HEK293 (cell line): ENCODE measurements around the gene LAMP5.

Source experiments
- CTCF ChIA-PET: fragments of 350-600 bp; formaldehyde crosslinking; extraction: SDS; loops from one replicate; lab custom pipeline; 2021; ENCODE audit warnings: antibody characterized with exemption; lab: Yijun Ruan, JAX
- POLR2A ChIA-PET: fragments of 300-600 bp; formaldehyde crosslinking; extraction: SDS; loops from one replicate; lab custom pipeline; 2020; ENCODE audit warnings: antibody characterized with exemption, inconsistent platforms; lab: Yijun Ruan, JAX
- H3K27ac ChIP-seq: fragments of 200-500 bp; sonication (Bioruptor generic); 2 replicates; pipeline ENCODE4 v1.5.1; 2014; ENCODE audit warnings: low read depth, low read length, control low read depth, inconsistent platforms; ENCODE audit errors: extremely low read depth
- H3K36me3 ChIP-seq, 2 experiments: fragments of 200-500 bp in 1 of 2; sonication (Bioruptor generic) in 1 of 2; 1 replicate in 1 of 2; 2 replicates in 1 of 2; pipeline ENCODE4 v1.5.1; 2014 to 2017; ENCODE audit warnings: inconsistent platforms in 2 of 2, low read length in 2 of 2; ENCODE audit not compliant: control insufficient read depth in 2 of 2, insufficient read depth in 1 of 2
- H3K4me1 ChIP-seq: fragments of 200-500 bp; sonication (Bioruptor generic); 2 replicates; pipeline ENCODE4 v1.5.1; 2014; ENCODE audit warnings: mild to moderate bottlenecking, low read length, inconsistent platforms; ENCODE audit not compliant: control insufficient read depth, insufficient read depth
- H3K4me3 ChIP-seq: 2 replicates; pipeline ENCODE4 v1.5.1; 2011; ENCODE audit warnings: low read depth, mild to moderate bottlenecking, control low read depth, low read length, moderate library complexity
- H3K9me3 ChIP-seq: fragments of 200-500 bp; sonication (Bioruptor generic); 2 replicates; pipeline ENCODE4 v1.5.1; 2014; ENCODE audit warnings: low read depth, low read length, inconsistent platforms; ENCODE audit not compliant: control insufficient read depth, insufficient read depth
- HOXD13 ChIP-seq: sonication (generic); formaldehyde crosslinking; IDR thresholded peaks from 2 replicates; pipeline ENCODE4 v1.8.0; 2022; ENCODE audit warnings: missing genetic modification reagents, borderline replicate concordance
- KLF1 ChIP-seq: fragments of 450-650 bp; formaldehyde crosslinking; IDR thresholded peaks from 2 replicates; pipeline ENCODE4 v1.5.1; 2016; ENCODE audit warnings: missing biosample characterization, missing genetic modification characterization
- MZF1 ChIP-seq: fragments of 450-650 bp; formaldehyde crosslinking; IDR thresholded peaks from 2 replicates; pipeline ENCODE4 v1.5.1; 2017; ENCODE audit warnings: missing biosample characterization, missing genetic modification characterization, borderline replicate concordance
- PBX3 ChIP-seq: sonication (generic); formaldehyde crosslinking; IDR thresholded peaks from 2 replicates; pipeline ENCODE4 v1.8.1; 2022; ENCODE audit warnings: mild to moderate bottlenecking, moderate library complexity, missing genetic modification reagents
- SCRT2 ChIP-seq: fragments of 450-650 bp; formaldehyde crosslinking; IDR thresholded peaks from 2 replicates; pipeline ENCODE4 v1.5.1; 2016; ENCODE audit warnings: missing biosample characterization, missing genetic modification characterization
- ZBTB10 ChIP-seq: fragments of 450-650 bp; formaldehyde crosslinking; IDR thresholded peaks from 2 replicates; pipeline ENCODE4 v1.5.1; 2016; ENCODE audit warnings: missing biosample characterization, missing genetic modification characterization
- ZBTB48 ChIP-seq: fragments of 450-650 bp; formaldehyde crosslinking; IDR thresholded peaks from 2 replicates; pipeline ENCODE4 v1.5.1; 2016; ENCODE audit warnings: missing biosample characterization, missing genetic modification characterization
- ZFHX2 ChIP-seq: fragments of 450-650 bp; formaldehyde crosslinking; conservative IDR thresholded peaks from 2 replicates; pipeline ENCODE4 v1.5.1; 2016; ENCODE audit warnings: missing biosample characterization, missing genetic modification characterization
- ZNF10 ChIP-seq: fragments of 450-650 bp; formaldehyde crosslinking; IDR thresholded peaks from 2 replicates; pipeline ENCODE4 v1.5.1; 2017; ENCODE audit warnings: missing biosample characterization, missing genetic modification characterization
- ZNF133 ChIP-seq: fragments of 450-650 bp; formaldehyde crosslinking; IDR thresholded peaks from 2 replicates; pipeline ENCODE4 v1.5.1; 2016; ENCODE audit warnings: missing biosample characterization, missing genetic modification characterization
- ZNF157 ChIP-seq: fragments of 450-650 bp; formaldehyde crosslinking; IDR thresholded peaks from 2 replicates; pipeline ENCODE4 v1.5.1; 2016; ENCODE audit warnings: missing biosample characterization, missing genetic modification characterization
- ZNF175 ChIP-seq: fragments of 450-650 bp; formaldehyde crosslinking; IDR thresholded peaks from 2 replicates; pipeline ENCODE4 v1.5.1; 2016; ENCODE audit warnings: missing biosample characterization, missing genetic modification characterization
- ZNF350 ChIP-seq: fragments of 450-650 bp; formaldehyde crosslinking; IDR thresholded peaks from 2 replicates; pipeline ENCODE4 v1.5.0; 2017; ENCODE audit warnings: missing biosample characterization, mild to moderate bottlenecking, missing genetic modification characterization
- ZNF48 ChIP-seq: fragments of 450-650 bp; formaldehyde crosslinking; IDR thresholded peaks from 2 replicates; pipeline ENCODE4 v1.5.1; 2016; ENCODE audit warnings: missing biosample characterization, missing genetic modification characterization
- ZNF555 ChIP-seq: fragments of 450-650 bp; formaldehyde crosslinking; conservative IDR thresholded peaks from 2 replicates; pipeline ENCODE4 v1.5.1; 2017; ENCODE audit warnings: missing biosample characterization, mild to moderate bottlenecking, missing genetic modification characterization, inconsistent platforms
- ZNF580 ChIP-seq: fragments of 450-650 bp; formaldehyde crosslinking; IDR thresholded peaks from 2 replicates; pipeline ENCODE4 v1.5.1; 2016; ENCODE audit warnings: missing biosample characterization, missing genetic modification characterization
- ZNF610 ChIP-seq: fragments of 450-650 bp; formaldehyde crosslinking; IDR thresholded peaks from 2 replicates; pipeline ENCODE4 v1.5.1; 2016; ENCODE audit warnings: missing biosample characterization, missing genetic modification characterization, borderline replicate concordance
- ZNF76 ChIP-seq: fragments of 450-650 bp; formaldehyde crosslinking; IDR thresholded peaks from 2 replicates; pipeline ENCODE4; 2016; ENCODE audit warnings: low read depth, missing biosample characterization, missing genetic modification characterization, borderline replicate concordance
- ZNF785 ChIP-seq: fragments of 450-650 bp; formaldehyde crosslinking; IDR thresholded peaks from 2 replicates; pipeline ENCODE4 v1.5.1; 2016; ENCODE audit warnings: missing biosample characterization, missing genetic modification characterization
- TF ChIP-seq, protein P1 (sequence below): fragments of 450-650 bp; formaldehyde crosslinking; IDR thresholded peaks from 2 replicates; pipeline ENCODE4 v1.5.1; 2016; ENCODE audit warnings: missing biosample characterization, missing genetic modification characterization, low read depth

LAMP5 gene

DNA sequence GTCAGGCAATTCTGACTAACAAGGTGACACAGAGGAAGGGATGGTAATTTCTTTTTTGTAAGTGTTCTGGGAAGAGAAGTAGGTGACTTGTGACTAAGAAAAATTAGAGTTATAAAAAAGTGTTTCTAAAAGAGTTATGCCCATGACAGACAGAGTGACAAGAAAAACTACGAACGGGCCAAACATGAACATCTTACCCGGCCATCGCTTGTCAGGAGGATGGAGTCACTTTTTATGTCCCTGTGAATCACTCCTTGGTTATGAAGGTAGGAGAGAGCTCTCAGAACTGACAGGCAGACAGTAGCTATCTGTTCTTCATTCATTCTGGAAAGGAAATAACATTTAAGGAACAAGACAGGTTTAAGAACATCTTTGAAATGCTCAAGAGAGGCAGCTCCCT is 43.0 kb downstream of the LAMP5 start (continued):
- no peak for TF ChIP-seq ZNF785

GRCh38 chr20:9565910-9566550 is 51.6 kb downstream of the LAMP5 start:
- no peaks in the 10 kb centered on the region for H3K36me3 ChIP-seq
- H3K27ac ChIP-seq: no peak overlapping the region
- TF ChIP-seq ZBTB48 (tag by site-specific recombination) (no peak), ZNF555 (tag by site-specific recombination) (no peak), ZNF175 (tag by site-specific recombination) (no peak), MZF1 (tag by site-specific recombination) (no peak), HOXD13 (CRISPR knock-in tag) (no peak), ZNF580 (tag by site-specific recombination) (no peak)
- TF ChIP-seq, protein P1, sequence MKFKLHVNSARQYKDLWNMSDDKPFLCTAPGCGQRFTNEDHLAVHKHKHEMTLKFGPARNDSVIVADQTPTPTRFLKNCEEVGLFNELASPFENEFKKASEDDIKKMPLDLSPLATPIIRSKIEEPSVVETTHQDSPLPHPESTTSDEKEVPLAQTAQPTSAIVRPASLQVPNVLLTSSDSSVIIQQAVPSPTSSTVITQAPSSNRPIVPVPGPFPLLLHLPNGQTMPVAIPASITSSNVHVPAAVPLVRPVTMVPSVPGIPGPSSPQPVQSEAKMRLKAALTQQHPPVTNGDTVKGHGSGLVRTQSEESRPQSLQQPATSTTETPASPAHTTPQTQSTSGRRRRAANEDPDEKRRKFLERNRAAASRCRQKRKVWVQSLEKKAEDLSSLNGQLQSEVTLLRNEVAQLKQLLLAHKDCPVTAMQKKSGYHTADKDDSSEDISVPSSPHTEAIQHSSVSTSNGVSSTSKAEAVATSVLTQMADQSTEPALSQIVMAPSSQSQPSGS (tag by site-specific recombination): no peak
- no peaks in the 10 kb centered on the region for H3K4me1 ChIP-seq
- no peak overlapping the region for H3K4me3 ChIP-seq
- ChIA-PET POLR2A (no interaction called here), CTCF (no interaction called here)
- no peaks in the 10 kb centered on the region for H3K9me3 ChIP-seq

- ChIA-PET CTCF (no interaction called here), POLR2A (no interaction called here)
- H3K4me3 ChIP-seq: no peak overlapping the region
- no peaks in the 10 kb centered on the region for H3K4me1 ChIP-seq
- no peaks in the 10 kb centered on the region for H3K36me3 ChIP-seq
- no peak overlapping the region for H3K27ac ChIP-seq
- no peaks in the 10 kb centered on the region for H3K9me3 ChIP-seq
- no peak for TF ChIP-seq ZNF157 (tag by site-specific recombination)
- no peak for TF ChIP-seq PBX3 (CRISPR knock-in tag)
- no peak for TF ChIP-seq ZNF133 (tag by site-specific recombination)
- no peak for TF ChIP-seq ZNF10 (tag by site-specific recombination)
- no peak for TF ChIP-seq ZBTB10
- no peak for TF ChIP-seq ZNF610 (tag by site-specific recombination)
- no peak for TF ChIP-seq KLF1 (tag by site-specific recombination)
- no peak for TF ChIP-seq ZFHX2 (tag by site-specific recombination)
- TF ChIP-seq ZNF76 (tag by site-specific recombination): no peak
- no peak for TF ChIP-seq ZNF350 (tag by site-specific recombination)
- TF ChIP-seq ZNF48 (tag by site-specific recombination): no peak
- no peak for TF ChIP-seq SCRT2
Measured at GRCh38 chr20:9566977-9567376, 52.6 kb downstream of the LAMP5 start.
